Measurements from ENCODE around the gene GABBR2. TPM values are rescaled to one million over a fixed set of nuclear protein-coding genes. Genes with fewer than 3 reads are reported as not detected.

GABBR2 gene
- total and polyA plus RNA-seq, 2 experiments from 2014 or later = 0.89 to 1.3 TPM

DNA sequence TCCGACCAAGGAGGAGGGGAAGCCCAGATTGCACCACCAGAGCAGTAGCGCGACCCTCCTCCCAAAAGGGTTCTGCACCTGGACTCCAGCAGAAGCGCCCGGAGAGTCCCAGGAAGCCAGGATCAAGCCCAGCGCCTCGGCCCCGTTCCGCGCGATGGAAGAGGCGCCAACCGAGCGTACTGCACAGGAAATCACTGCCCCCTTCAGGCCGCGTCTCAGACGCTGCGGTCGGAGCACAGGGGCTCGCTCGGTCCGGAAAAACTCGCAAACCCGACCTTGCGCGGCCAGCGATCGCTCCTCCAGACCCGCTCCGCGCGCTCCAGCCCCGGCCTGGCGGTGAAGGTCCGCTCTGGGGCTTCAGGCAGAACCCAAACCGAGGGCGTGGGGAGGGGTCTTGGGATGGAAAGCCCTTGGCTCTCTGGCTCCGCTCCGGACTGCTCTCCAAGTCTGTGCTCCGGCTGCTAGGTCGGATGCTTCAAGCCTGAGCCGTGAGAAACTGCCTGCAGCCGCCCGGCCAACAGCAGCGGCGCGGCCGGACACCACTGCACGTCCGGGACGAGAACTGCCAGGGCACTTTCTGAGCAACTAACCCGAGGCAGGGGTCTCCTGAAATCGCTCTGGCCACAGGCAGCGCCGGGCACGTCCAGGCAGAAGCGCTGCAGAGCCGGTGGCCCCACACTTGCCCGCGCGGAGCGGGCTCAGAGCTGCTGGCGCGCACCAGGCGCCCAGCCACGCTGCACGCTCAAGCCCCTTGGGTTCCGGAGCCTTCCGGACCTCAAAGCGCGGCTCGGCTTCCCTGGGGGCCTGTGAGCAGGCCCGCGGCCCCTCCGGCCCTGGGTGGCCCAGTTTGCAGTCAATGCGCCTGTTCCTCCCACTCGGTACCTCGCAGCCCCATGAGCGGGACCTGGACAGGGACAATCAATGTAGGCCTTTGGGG lies 1.3 kb downstream of the GABBR2 start:
- peaks cover 7% of the 10 kb centered on the region; the same call in 1 of the 2 replicates for H4K20me1 ChIP-seq (replicated peaks; ENCODE audit: insufficient read depth)
- Mint-ChIP-seq H3K4me3 (peak overlapping the region; percentile 70), H3K36me3 (ENCODE audit: low read depth) (no peaks in the 10 kb centered on the region), H3K27ac (no peak overlapping the region), H3K9me3 (no peaks in the 10 kb centered on the region), H3K27me3 (ENCODE audit: insufficient read depth, low read depth, poor library complexity) (peaks cover 63% of the 10 kb centered on the region), H3K4me1 (peaks cover 7% of the 10 kb centered on the region)
- no peak for TF ChIP-seq POLR2AphosphoS5 (IDR thresholded peaks at IDR 0.05; ENCODE audit: low read depth)
- peak; percentile 92 for TF ChIP-seq EZH2 (IDR thresholded peaks at IDR 0.05; ENCODE audit: low read depth, unreplicated experiment)
- TF ChIP-seq EZH2phosphoT487 (IDR thresholded peaks at IDR 0.05; ENCODE audit: unreplicated experiment) = peak; percentile 77
- no peak for TF ChIP-seq JUNB (IDR thresholded peaks at IDR 0.05; ENCODE audit: unreplicated experiment)
- TF ChIP-seq, protein P1, sequence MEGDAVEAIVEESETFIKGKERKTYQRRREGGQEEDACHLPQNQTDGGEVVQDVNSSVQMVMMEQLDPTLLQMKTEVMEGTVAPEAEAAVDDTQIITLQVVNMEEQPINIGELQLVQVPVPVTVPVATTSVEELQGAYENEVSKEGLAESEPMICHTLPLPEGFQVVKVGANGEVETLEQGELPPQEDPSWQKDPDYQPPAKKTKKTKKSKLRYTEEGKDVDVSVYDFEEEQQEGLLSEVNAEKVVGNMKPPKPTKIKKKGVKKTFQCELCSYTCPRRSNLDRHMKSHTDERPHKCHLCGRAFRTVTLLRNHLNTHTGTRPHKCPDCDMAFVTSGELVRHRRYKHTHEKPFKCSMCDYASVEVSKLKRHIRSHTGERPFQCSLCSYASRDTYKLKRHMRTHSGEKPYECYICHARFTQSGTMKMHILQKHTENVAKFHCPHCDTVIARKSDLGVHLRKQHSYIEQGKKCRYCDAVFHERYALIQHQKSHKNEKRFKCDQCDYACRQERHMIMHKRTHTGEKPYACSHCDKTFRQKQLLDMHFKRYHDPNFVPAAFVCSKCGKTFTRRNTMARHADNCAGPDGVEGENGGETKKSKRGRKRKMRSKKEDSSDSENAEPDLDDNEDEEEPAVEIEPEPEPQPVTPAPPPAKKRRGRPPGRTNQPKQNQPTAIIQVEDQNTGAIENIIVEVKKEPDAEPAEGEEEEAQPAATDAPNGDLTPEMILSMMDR (conservative IDR thresholded peaks at IDR 0.05; ENCODE audit: low read depth in 2 of 2) = peak; percentile 64 to 84
- peaks cover 73% of the 10 kb centered on the region for H3K27me3 ChIP-seq (ENCODE audit: insufficient read depth)
- peak; percentile 94 for DNase-seq (ENCODE audit: low spot score)
- H3K4me1 ChIP-seq (ENCODE audit: insufficient read depth) = peaks cover 5% of the 10 kb centered on the region; the same call in 1 of the 2 replicates
- H3K36me3 ChIP-seq (ENCODE audit: insufficient read depth) = no peaks in the 10 kb centered on the region
- peak overlapping the region; percentile 88 for H3K4me2 ChIP-seq
- H3K79me2 ChIP-seq (replicated peaks; ENCODE audit: insufficient read depth) = no peaks in the 10 kb centered on the region
- no peaks in the 10 kb centered on the region for H3K9me2 ChIP-seq (ENCODE audit: insufficient read depth)
- H3K4me3 ChIP-seq = peak overlapping the region; percentile 62
- H3K27ac ChIP-seq (ENCODE audit: low read depth) = no peak overlapping the region
- H2AFZ ChIP-seq = peak overlapping the region; percentile 96
- H3F3A ChIP-seq (replicated peaks; ENCODE audit: low read depth) = no peaks in the 10 kb centered on the region
- ATAC-seq = peak; percentile 82

DNA sequence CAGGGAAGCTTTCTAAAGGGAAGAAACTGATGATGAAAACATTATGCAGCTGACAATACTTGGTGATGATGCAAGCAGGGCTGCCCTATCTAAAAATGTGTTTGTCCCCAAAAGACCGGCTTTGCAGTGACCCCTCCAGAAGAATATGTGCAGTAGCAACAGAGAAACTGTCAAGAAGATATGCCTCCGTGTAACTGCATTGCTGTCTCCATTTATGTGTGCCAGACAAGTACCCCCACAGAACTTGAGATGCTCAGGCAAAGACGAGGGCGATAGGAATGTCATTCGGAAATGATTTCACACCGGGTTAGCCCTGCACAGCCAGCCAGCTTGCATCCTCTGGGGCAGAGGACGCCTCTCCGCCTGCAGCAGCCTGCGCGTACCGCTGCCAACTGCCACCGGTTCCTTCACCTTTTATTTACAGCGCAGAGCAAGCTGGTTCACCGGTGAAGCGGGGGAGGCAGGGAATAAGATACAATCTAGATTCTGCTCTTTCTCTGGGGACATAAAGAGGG lies 2.0 kb downstream of the GABBR2 start:
- peak; percentile 22 for ATAC-seq
- no peak for TF ChIP-seq ZNF114 (CRISPR knock-in tag; IDR thresholded peaks at IDR 0.05)
- TF ChIP-seq, protein P2, sequence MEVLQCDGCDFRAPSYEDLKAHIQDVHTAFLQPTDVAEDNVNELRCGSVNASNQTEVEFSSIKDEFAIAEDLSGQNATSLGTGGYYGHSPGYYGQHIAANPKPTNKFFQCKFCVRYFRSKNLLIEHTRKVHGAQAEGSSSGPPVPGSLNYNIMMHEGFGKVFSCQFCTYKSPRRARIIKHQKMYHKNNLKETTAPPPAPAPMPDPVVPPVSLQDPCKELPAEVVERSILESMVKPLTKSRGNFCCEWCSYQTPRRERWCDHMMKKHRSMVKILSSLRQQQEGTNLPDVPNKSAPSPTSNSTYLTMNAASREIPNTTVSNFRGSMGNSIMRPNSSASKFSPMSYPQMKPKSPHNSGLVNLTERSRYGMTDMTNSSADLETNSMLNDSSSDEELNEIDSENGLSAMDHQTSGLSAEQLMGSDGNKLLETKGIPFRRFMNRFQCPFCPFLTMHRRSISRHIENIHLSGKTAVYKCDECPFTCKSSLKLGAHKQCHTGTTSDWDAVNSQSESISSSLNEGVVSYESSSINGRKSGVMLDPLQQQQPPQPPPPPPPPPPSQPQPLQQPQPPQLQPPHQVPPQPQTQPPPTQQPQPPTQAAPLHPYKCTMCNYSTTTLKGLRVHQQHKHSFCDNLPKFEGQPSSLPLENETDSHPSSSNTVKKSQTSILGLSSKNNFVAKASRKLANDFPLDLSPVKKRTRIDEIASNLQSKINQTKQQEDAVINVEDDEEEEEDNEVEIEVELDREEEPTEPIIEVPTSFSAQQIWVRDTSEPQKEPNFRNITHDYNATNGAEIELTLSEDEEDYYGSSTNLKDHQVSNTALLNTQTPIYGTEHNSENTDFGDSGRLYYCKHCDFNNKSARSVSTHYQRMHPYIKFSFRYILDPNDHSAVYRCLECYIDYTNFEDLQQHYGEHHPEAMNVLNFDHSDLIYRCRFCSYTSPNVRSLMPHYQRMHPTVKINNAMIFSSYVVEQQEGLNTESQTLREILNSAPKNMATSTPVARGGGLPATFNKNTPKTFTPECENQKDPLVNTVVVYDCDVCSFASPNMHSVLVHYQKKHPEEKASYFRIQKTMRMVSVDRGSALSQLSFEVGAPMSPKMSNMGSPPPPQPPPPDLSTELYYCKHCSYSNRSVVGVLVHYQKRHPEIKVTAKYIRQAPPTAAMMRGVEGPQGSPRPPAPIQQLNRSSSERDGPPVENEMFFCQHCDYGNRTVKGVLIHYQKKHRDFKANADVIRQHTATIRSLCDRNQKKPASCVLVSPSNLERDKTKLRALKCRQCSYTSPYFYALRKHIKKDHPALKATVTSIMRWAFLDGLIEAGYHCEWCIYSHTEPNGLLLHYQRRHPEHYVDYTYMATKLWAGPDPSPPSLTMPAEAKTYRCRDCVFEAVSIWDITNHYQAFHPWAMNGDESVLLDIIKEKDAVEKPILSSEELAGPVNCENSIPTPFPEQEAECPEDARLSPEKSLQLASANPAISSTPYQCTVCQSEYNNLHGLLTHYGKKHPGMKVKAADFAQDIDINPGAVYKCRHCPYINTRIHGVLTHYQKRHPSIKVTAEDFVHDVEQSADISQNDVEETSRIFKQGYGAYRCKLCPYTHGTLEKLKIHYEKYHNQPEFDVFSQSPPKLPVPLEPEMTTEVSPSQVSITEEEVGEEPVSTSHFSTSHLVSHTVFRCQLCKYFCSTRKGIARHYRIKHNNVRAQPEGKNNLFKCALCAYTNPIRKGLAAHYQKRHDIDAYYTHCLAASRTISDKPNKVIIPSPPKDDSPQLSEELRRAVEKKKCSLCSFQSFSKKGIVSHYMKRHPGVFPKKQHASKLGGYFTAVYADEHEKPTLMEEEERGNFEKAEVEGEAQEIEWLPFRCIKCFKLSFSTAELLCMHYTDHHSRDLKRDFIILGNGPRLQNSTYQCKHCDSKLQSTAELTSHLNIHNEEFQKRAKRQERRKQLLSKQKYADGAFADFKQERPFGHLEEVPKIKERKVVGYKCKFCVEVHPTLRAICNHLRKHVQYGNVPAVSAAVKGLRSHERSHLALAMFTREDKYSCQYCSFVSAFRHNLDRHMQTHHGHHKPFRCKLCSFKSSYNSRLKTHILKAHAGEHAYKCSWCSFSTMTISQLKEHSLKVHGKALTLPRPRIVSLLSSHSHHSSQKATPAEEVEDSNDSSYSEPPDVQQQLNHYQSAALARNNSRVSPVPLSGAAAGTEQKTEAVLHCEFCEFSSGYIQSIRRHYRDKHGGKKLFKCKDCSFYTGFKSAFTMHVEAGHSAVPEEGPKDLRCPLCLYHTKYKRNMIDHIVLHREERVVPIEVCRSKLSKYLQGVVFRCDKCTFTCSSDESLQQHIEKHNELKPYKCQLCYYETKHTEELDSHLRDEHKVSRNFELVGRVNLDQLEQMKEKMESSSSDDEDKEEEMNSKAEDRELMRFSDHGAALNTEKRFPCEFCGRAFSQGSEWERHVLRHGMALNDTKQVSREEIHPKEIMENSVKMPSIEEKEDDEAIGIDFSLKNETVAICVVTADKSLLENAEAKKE (CRISPR knock-in tag; IDR thresholded peaks at IDR 0.05) = no peak
- TF ChIP-seq STAT1 (IDR thresholded peaks at IDR 0.05; ENCODE audit: unreplicated experiment) = no peak
- TF ChIP-seq NANOG (IDR thresholded peaks at IDR 0.05; ENCODE audit: borderline replicate concordance) = no peak
- no peak for TF ChIP-seq POLR2AphosphoS5 (IDR thresholded peaks at IDR 0.05; ENCODE audit: low read depth)
- TF ChIP-seq ZNF331 (CRISPR knock-in tag; IDR thresholded peaks at IDR 0.05; ENCODE audit: low read depth) = no peak
- no peak for TF ChIP-seq EZH2phosphoT487 (IDR thresholded peaks at IDR 0.05; ENCODE audit: unreplicated experiment)
- TF ChIP-seq, protein P3, sequence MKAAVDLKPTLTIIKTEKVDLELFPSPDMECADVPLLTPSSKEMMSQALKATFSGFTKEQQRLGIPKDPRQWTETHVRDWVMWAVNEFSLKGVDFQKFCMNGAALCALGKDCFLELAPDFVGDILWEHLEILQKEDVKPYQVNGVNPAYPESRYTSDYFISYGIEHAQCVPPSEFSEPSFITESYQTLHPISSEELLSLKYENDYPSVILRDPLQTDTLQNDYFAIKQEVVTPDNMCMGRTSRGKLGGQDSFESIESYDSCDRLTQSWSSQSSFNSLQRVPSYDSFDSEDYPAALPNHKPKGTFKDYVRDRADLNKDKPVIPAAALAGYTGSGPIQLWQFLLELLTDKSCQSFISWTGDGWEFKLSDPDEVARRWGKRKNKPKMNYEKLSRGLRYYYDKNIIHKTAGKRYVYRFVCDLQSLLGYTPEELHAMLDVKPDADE (IDR thresholded peaks at IDR 0.05) = no peak
- no peak for TF ChIP-seq JUNB (IDR thresholded peaks at IDR 0.05; ENCODE audit: unreplicated experiment)

More for the DNA sequence above, 2.0 kb downstream of the GABBR2 start:
- no peaks in the 10 kb centered on the region for H3K36me3 ChIP-seq (ENCODE audit: insufficient read depth)
- peaks cover 5% of the 10 kb centered on the region; the same call in 1 of the 2 replicates for H3K4me1 ChIP-seq (ENCODE audit: insufficient read depth)
- no peaks in the 10 kb centered on the region for H3F3A ChIP-seq (replicated peaks; ENCODE audit: low read depth)
- H3K4me2 ChIP-seq = peak overlapping the region; percentile 88
- H3K27ac ChIP-seq (ENCODE audit: low read depth) = no peak overlapping the region
- Mint-ChIP-seq H3K27ac (no peak overlapping the region), H3K4me3 (peak overlapping the region; percentile 68), H3K4me1 (peaks cover 7% of the 10 kb centered on the region), H3K27me3 (ENCODE audit: insufficient read depth, low read depth, poor library complexity) (peaks cover 63% of the 10 kb centered on the region), H3K36me3 (ENCODE audit: low read depth) (no peaks in the 10 kb centered on the region), H3K9me3 (no peaks in the 10 kb centered on the region)
- no peaks in the 10 kb centered on the region for H3K9me2 ChIP-seq (ENCODE audit: insufficient read depth)
- H3K27me3 ChIP-seq (ENCODE audit: insufficient read depth) = peaks cover 68% of the 10 kb centered on the region
- no peaks in the 10 kb centered on the region for H3K79me2 ChIP-seq (replicated peaks; ENCODE audit: insufficient read depth)
- H4K20me1 ChIP-seq (replicated peaks; ENCODE audit: insufficient read depth) = peaks cover 7% of the 10 kb centered on the region; the same call in 1 of the 2 replicates
- H2AFZ ChIP-seq = peak overlapping the region; percentile 91; the same call in 1 of the 2 replicates
- DNase-seq (ENCODE audit: low spot score) = no peak
- peak overlapping the region; percentile 62 for H3K4me3 ChIP-seq

All from GM23338 (cell line).